Measurements from ENCODE around the gene ADCK1. TPM values are rescaled to one million over a fixed set of nuclear protein-coding genes. Genes with fewer than 3 reads are reported as not detected.

The ADCK1 gene
- total and polyA plus RNA-seq, 9 of the 15 experiments (the other 6 are each of a cell fraction or from before 2014, with no cell fraction given), result 2.8 to 8.9 (median 4.3) TPM

GRCh38 chr14:77859934-77860570 is 60.1 kb downstream of the ADCK1 start (continued):
- TF ChIP-seq THAP12 (CRISPR knock-in tag; IDR thresholded peaks at IDR 0.05) (no peak), NBN (IDR thresholded peaks at IDR 0.05; ENCODE audit: low read depth) (0 out of 2 replicates have a peak, but pooled peaks have one; percentile 44), ZNF592 (IDR thresholded peaks at IDR 0.05) (no peak), FOXK2 (conservative IDR thresholded peaks at IDR 0.05 in 1 of 2, IDR thresholded peaks at IDR 0.05 in 1 of 2; ENCODE audit: low read depth in 2 of 2) (0 out of 4 replicates have a peak, but pooled peaks of 1 of the 2 experiments have one; percentile 35), THRAP3 (IDR thresholded peaks at IDR 0.05; ENCODE audit: borderline replicate concordance) (no peak), NR2C2 (CRISPR knock-in tag; IDR thresholded peaks at IDR 0.05) (no peak), NR2C2 (tag; IDR thresholded peaks at IDR 0.05) (0 out of 2 replicates have a peak, but pooled peaks have one; percentile 27), ARID4B (CRISPR knock-in tag; IDR thresholded peaks at IDR 0.05) (no peak), GTF2A2 (tag; IDR thresholded peaks at IDR 0.05) (no peak), ZKSCAN3 (CRISPR knock-in tag; IDR thresholded peaks at IDR 0.05) (no peak), NFIX (CRISPR knock-in tag; IDR thresholded peaks at IDR 0.05; ENCODE audit: low read depth) (peak; percentile 58), ILK (tag; IDR thresholded peaks at IDR 0.05; ENCODE audit: borderline replicate concordance, low read depth) (no peak), CEBPB (tag; IDR thresholded peaks at IDR 0.05) (peak; percentile 86), ZBED1 (IDR thresholded peaks at IDR 0.05) (no peak), LCOR (CRISPR knock-in tag; IDR thresholded peaks at IDR 0.05) (no peak)

All from K562 (cell line).